KOPT-K1 (cell line): ENCODE results near the gene TMEM250.

ENCODE experiments used
- H3K27ac ChIP-seq: fragments of 200-600 bp; sonication (generic); 2 replicates; pipeline ENCODE4 v1.5.1; 2016; ENCODE audit warnings: antibody characterized with exemption, mild to moderate bottlenecking, low read depth, low read length; ENCODE audit not compliant: poor library complexity, severe bottlenecking
- H3K36me3 ChIP-seq: fragments of 200-600 bp; sonication (generic); 2 replicates; pipeline ENCODE4 v1.5.1; 2017; ENCODE audit warnings: antibody characterized with exemption, mild to moderate bottlenecking, low read length, moderate library complexity; ENCODE audit not compliant: insufficient read depth
- H3K9me3 ChIP-seq: fragments of 200-600 bp; sonication (generic); 2 replicates; pipeline ENCODE4 v1.5.1; 2017; ENCODE audit warnings: antibody characterized with exemption, low read length, mild to moderate bottlenecking; ENCODE audit not compliant: insufficient read depth, poor library complexity, severe bottlenecking

TMEM250 gene

DNA sequence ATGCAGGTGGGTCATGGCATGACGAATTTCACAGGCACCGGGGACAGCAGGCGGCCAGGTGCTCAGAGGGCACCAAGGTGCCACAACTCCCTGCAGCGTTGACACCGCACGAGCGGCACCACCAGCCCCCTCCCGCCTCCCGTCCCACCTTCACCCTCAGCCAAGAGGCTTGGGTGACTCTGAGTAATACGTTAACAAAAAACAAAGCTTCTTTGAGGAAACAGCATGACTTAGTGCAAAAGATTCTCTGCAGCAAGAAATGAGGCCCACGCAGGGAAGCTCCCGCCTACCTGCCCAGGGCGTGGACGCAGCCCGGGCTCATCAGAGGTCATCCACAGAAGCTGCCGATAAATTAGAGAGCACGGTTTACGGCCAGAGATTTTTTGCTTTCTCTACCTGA lies 4.1 kb downstream of the TMEM250 start:
- no peak overlapping the region for H3K27ac ChIP-seq
- peaks cover 26% of the 10 kb centered on the region; the same call in 1 of the 2 replicates for H3K36me3 ChIP-seq
- no peaks in the 10 kb centered on the region for H3K9me3 ChIP-seq

DNA sequence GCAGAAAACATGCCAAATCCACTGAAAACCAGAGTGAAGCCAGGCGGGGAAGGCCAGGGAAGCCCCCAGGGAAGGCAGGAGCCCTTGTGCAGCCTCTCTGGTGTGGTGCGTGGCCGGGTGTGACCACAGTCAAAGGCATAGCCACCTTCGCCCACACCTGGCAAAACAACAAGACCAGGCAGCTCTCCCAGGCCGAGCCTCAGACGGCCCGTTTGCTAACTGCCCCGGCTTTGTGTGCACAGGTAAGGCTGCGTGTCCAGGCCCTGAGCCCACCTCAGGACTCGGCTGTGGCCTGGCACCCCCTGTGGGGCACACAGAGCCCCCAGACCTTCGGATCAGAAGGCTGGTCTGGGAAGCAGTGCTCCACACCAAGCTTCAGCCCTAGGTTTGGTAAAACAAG lies 6.1 kb downstream of the TMEM250 start:
- Histone ChIP-seq H3K36me3 (peaks cover 26% of the 10 kb centered on the region; the same call in 1 of the 2 replicates), H3K9me3 (no peaks in the 10 kb centered on the region), H3K27ac (no peak overlapping the region)

DNA sequence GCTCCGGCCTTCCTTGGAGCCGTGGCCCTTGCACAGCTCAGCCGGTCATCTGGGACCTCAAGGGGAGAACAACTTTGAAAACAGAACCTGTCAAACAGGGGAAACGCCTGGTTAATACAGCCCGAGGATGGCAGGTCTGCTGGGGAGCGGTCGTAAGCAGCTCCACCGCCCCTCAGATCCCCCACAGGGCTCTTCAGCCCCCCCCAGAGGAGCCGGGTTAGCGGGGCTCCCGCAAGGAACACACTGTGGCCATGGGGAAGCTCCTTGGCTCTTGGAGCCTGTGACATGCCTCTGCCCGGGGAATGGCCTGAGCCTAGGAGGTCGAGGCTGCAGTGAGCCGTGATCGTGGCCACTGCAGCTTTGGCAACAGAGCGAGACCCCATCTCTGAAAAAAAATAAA lies 6.8 kb downstream of the TMEM250 start:
- no peaks in the 10 kb centered on the region for H3K9me3 ChIP-seq
- H3K27ac ChIP-seq = no peak overlapping the region
- peaks cover 26% of the 10 kb centered on the region; the same call in 1 of the 2 replicates for H3K36me3 ChIP-seq

DNA sequence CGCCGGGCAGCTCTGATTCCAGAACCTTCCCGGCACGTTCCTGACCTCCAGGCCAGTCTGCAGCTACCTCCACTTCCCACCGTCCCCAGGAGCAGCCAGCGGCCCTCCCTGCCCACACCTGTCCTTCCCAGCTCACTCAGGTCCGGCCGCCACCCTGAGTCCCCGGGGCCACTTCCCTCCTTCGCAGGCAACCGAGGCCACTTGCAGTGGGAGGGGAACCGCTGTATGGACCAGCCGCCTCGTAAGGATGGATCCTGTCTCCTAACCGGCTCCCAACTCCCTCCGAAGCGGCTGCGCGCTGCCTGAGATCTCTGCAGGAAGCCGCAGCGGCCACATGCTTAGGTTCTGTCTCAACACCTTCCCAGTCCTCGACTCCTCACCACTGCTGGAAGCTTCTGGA lies 7.5 kb downstream of the TMEM250 start:
- H3K9me3 ChIP-seq = no peaks in the 10 kb centered on the region
- no peak overlapping the region for H3K27ac ChIP-seq
- H3K36me3 ChIP-seq = peaks cover 20% of the 10 kb centered on the region; the same call in 1 of the 2 replicates

DNA sequence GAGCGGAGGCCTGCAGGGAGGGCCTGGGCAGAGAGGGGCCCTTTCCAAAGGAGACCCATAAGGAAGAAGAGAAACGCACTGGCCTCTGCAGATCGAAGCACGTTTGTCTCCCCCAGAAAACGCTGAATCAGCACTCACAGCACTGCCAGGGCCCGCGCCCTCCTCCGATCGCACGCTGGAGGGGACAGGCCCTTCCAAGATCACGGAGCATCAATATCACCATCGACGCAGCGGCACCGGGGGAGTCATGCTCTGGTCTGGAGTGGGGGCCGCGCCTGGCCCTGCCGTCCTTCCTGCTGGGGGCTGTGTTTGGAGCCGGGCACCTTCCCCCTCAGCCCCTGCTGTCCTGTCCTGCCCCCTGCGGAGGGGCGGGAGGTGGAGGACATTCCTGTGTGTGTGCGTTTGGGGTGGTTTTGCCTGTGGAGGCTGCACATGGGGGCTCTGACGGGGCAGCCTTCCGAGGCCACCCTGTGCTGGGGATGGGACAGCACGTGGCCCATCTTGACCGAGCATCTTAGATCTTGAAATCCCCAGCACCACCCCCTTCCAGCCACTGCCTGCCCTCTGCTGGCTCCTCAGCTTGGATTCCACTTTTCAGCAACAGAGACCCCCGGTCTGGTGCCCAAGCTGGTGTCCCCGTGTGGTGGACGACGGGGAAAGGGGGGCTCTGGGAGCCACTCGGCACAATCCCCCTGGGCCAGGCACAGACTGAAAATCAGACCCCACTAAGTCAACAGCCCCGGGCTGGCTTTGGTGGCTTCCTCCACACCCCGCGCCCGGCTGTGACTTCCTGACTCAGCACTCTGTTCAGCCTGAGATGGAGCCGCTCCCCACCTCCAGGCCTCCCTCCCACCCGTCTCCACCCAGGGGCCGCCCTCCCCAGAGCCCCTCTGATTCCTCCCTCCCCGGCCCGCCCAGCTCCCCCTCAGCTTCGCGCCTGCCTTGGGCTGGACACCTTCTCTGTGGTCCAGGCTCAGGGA lies 8.3 kb downstream of the TMEM250 start:
- Histone ChIP-seq H3K36me3 (peaks cover 12% of the 10 kb centered on the region; the same call in 1 of the 2 replicates), H3K27ac (peak overlapping the region; percentile 86), H3K9me3 (no peaks in the 10 kb centered on the region)

DNA sequence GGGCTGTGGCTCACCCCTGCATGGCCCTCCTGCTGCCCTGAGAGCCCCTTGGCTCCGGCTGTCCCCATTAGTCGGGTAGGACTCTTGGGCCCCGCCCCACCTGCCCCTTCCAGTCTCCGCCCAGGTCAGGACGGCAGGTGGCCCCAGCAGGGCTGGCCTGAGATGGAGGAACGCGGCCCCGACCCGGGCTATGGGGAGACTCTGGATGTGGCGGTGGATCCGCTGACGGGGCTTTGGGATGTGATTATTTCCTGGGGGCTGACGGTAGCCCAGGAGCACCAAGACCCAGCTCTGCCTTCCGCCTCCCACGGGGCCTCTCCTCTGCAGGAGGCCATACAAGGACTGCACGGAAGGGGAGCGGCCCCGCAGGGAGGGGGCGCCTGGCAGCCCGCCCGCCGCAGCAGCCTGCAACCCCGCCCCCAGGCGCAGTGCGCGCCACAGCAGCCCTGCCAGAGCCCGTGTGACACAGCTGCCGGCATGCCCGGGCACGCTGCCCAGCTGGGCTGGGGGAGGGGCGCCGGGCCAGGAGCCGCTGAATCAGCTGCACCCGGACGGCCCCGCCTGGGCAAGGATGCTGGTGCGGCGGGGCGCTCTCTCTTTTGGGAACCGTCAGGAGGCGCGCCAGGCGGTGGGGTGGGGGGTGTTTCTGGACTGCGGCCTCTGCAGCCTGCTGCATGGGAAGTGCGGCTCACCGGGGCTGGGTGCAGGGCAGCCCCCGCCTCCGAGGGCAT lies 9.2 kb downstream of the TMEM250 start:
- peaks cover 3% of the 10 kb centered on the region; the same call in 1 of the 2 replicates for H3K36me3 ChIP-seq
- peak overlapping the region; percentile 86 for H3K27ac ChIP-seq
- no peaks in the 10 kb centered on the region for H3K9me3 ChIP-seq

GRCh38 chr9:136108648-136109266 lies 9.9 kb downstream of the TMEM250 start:
- no peaks in the 10 kb centered on the region for H3K9me3 ChIP-seq
- H3K27ac ChIP-seq = peak overlapping the region; percentile 86
- H3K36me3 ChIP-seq = no peaks in the 10 kb centered on the region

DNA sequence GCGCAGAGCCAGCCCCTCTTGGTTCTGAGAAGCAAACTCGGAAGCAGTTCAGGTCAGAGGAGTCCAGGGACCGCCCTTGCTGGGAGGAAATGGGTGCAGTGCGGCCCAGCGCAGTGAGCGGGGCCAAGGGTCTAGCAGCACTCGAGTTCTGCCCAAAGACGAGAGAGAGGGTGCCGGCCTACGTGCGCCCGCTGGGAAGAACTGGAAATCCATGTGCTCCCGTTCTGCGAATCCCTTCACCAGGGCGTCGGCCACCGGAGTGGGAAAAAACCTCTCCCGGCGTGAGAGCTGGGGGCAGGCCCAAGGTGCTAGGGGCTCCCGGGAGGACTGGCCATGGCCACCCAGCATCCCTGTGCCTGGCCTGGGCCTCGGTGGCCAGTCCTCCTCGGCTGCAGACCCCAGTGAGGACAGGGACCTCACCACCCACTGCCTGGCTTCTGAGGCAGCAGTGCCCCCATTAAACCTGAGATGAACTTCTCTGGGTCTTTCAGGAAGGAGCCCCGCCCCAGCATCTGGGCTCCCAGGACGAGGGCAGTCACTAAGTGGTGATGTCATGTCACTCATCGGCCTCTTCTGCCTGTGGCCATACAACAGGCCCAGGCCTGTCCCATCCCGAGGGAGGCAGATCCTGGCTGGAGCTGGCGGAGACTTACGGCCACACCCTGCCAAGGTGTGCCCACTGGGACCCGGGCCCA lies 10.6 kb downstream of the TMEM250 start:
- Histone ChIP-seq H3K27ac (peak overlapping the region; percentile 86), H3K9me3 (no peaks in the 10 kb centered on the region), H3K36me3 (no peaks in the 10 kb centered on the region)

- Histone ChIP-seq H3K36me3 (no peaks in the 10 kb centered on the region), H3K27ac (peak overlapping the region; percentile 70), H3K9me3 (no peaks in the 10 kb centered on the region)
Observed at GRCh38 chr9:136107155-136107952, 11.3 kb downstream of the TMEM250 start.

DNA sequence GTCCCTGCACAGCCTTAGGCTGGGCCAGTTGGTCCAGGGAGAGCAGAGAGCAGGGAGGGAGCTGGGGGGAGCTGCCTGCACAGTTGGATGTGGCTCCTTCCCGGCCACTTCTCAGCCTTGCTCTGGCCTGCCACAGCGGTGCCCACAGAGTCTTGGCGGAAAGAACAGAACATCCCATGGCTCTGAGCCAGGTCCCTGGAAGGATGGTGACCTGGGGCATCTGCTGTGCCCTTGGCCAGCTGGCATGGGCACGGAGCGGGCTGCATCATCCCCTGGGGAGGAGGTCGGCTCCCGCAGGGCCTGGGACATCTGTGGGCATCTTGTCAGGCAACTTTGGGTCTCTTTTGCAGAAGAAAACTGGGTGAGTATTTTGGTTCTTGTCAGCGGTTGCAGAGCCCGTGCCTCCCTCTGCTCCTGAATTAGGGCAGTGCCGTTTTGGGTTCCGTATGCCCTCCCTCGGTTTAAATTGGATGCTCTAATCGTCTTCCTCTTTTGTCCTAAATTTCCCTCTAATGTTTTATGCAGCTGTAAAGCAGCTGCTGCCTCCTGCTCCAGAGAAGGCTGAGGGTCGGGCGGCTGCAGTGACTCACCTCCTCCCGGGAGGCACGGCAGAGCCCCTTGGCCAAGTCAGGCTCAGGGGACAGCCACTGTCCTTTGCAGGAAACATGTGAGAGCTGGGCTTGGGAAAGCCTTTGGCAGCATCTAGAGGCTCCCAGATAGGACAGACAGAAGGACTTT lies 13.1 kb downstream of the TMEM250 start:
- Histone ChIP-seq H3K9me3 (no peaks in the 10 kb centered on the region), H3K27ac (no peak overlapping the region), H3K36me3 (no peaks in the 10 kb centered on the region)

GRCh38 chr9:136104916-136105315 lies 13.8 kb downstream of the TMEM250 start:
- H3K36me3 ChIP-seq = no peaks in the 10 kb centered on the region
- no peaks in the 10 kb centered on the region for H3K9me3 ChIP-seq
- no peak overlapping the region for H3K27ac ChIP-seq

- Histone ChIP-seq H3K36me3 (no peaks in the 10 kb centered on the region), H3K27ac (no peak overlapping the region), H3K9me3 (no peaks in the 10 kb centered on the region)
Observed at GRCh38 chr9:136104488-136104800, 14.2 kb downstream of the TMEM250 start.

DNA sequence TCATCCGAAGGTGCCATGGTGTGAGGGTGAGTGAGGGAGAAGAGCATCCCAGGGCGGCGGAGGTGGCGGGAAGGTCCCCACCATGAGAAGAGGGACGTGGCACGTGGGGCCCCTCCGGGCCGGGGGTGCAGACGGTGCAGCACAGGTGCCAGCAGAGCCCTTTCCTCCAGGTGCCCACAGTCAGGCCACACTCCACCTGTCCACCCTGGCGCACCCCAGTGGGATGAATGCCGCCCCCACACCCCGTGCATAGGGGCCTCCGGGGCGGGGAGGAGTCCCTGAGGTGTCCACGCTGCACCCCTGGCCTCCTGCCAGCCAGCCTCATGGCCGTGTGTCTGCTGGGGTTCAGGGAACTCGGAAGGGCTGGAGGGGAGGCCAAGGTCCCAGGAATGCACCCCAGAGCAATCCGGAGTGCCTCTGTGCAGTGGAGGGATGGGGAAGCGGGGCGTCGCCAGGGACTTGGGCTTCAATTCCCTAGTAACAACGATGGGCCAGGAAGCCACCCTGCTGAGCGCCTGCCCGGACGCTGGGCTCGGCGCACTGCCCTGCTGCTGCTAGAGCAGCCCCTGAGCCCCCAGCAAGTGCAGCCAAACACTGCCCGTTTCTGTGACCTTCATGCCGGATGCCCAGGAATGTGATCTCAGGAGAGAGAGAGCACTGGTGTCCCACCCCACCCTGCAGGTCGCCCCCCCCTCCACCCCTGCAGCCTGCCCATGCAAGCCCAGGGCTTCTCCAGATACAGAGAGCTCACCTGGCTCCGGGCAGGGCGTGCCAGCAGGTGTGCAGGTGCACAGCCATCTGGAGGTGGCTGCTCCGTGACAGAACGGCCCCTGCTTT lies 14.8 kb downstream of the TMEM250 start:
- no peaks in the 10 kb centered on the region for H3K36me3 ChIP-seq
- no peaks in the 10 kb centered on the region for H3K9me3 ChIP-seq
- no peak overlapping the region for H3K27ac ChIP-seq
